K562 (cell line): ENCODE data around the gene TSSK2. TPM values are rescaled to one million over a fixed set of nuclear protein-coding genes. Genes with fewer than 3 reads are reported as not detected.

Experiments used
- ATAC-seq: fragments of 200-7000 bp; cut with Tn5 transposase; 3 replicates; pipeline ENCODE4 v1.9.1; 2020; ENCODE audit warnings: moderate library complexity
- BruUV-seq: library from RNA; stranded (reverse); fragments of 400-500 nt; replicated peaks from 2 replicates; lab custom pipeline; 2021; lab: Mats Ljungman, UMichigan
- CTCF ChIA-PET: fragments of 300-600 bp; formaldehyde crosslinking; extraction: SDS; loops from one replicate; lab custom pipeline; 2021; ENCODE audit warnings: low intra/inter-chr PET ratio; lab: Yijun Ruan, JAX
- POLR2A ChIA-PET: fragments of 300-600, 350-650 bp; sonication (Branson Sonifier 250); formaldehyde crosslinking; extraction: SDS; loops from one replicate; lab custom pipeline; 2021; ENCODE audit warnings: antibody characterized with exemption, inconsistent platforms; lab: Yijun Ruan, JAX
- DNase-seq, 4 experiments: peaks; one replicate each; pipeline versions ENCODE4 v3.0.0 to v3.0.0-alpha.2; 2011 to 2018; ENCODE audit warnings: low spot score in 3 of 4, mixed read lengths in 3 of 4; ENCODE audit errors: extremely low read depth in 1 of 4
- FAIRE-seq: peaks from 2 replicates; lab custom pipeline; 2011; peaks lifted over from hg19 to GRCh38; lab: Jason Lieb, UNC
- H2AFZ ChIP-seq: 2 replicates; pipeline ENCODE4 v1.6.0; 2011; ENCODE audit warnings: low read depth, low read length, control low read depth, inconsistent platforms
- H3K27ac ChIP-seq: fragments of 200-600 bp; 3 replicates; pipeline ENCODE4 v1.8.0; 2011; ENCODE audit warnings: low read depth, mild to moderate bottlenecking, control low read depth, inconsistent platforms, low read length, moderate library complexity, mixed read lengths; ENCODE audit errors: extremely low read depth
- H3K27me3 ChIP-seq, 2 experiments: fragments of 300-600 bp in 1 of 2; 2 replicates in 1 of 2; 3 replicates in 1 of 2; pipeline versions ENCODE4 v1.6.0 to v1.8.0; 2011; ENCODE audit warnings: inconsistent platforms in 2 of 2, low read length in 2 of 2, mild to moderate bottlenecking in 1 of 2, mixed read lengths in 1 of 2, moderate library complexity in 1 of 2; ENCODE audit not compliant: control insufficient read depth in 2 of 2, insufficient read depth in 2 of 2
- H3K36me3 ChIP-seq: fragments of 300-600 bp; 3 replicates; pipeline ENCODE4 v1.8.0; 2011; ENCODE audit warnings: mild to moderate bottlenecking, low read length, inconsistent platforms; ENCODE audit not compliant: control insufficient read depth, insufficient read depth
- H3K4me1 ChIP-seq, 2 experiments: fragments of 200-600 bp in 1 of 2; replicated peaks in 1 of 2; 2 replicates in 1 of 2; 3 replicates in 1 of 2; pipeline versions ENCODE4 v1.5.1 to v1.8.0; 2011; ENCODE audit warnings: inconsistent platforms in 2 of 2, low read length in 2 of 2, mild to moderate bottlenecking in 1 of 2, mixed read lengths in 1 of 2, moderate library complexity in 1 of 2; ENCODE audit not compliant: control insufficient read depth in 2 of 2, insufficient read depth in 2 of 2
- H3K4me2 ChIP-seq: 2 replicates; pipeline ENCODE4 v1.6.1; 2011; ENCODE audit warnings: low read length, control low read depth, inconsistent platforms, mixed read lengths; ENCODE audit not compliant: insufficient read depth
- H3K4me3 ChIP-seq: fragments of 200-600 bp; sonication (generic), shearing (Covaris generic); 2 replicates; pipeline ENCODE4 v1.5.1; 2016; ENCODE audit warnings: control low read depth, inconsistent platforms
- H3K79me2 ChIP-seq: fragments of 200-600 bp; 3 replicates; pipeline ENCODE4 v1.8.0; 2011; ENCODE audit warnings: low read length, inconsistent platforms; ENCODE audit not compliant: control insufficient read depth, insufficient read depth
- H3K9ac ChIP-seq, 2 experiments: 2 replicates each; pipeline versions ENCODE4 v1.6.0 to v1.6.1; 2011; ENCODE audit warnings: low read depth in 2 of 2, low read length in 2 of 2, control low read depth in 1 of 2, inconsistent platforms in 1 of 2, mild to moderate bottlenecking in 1 of 2, mixed read lengths in 1 of 2; ENCODE audit not compliant: insufficient read depth in 1 of 2
- H3K9me1 ChIP-seq: one replicate; pipeline ENCODE4 v1.6.0; 2011; ENCODE audit warnings: inconsistent platforms, mild to moderate bottlenecking, low read length, moderate library complexity; ENCODE audit not compliant: control insufficient read depth, insufficient read depth
- H3K9me3 ChIP-seq: replicated peaks from 2 replicates; pipeline ENCODE4 v1.5.1; 2011; ENCODE audit warnings: low read depth, low read length, inconsistent platforms; ENCODE audit not compliant: control insufficient read depth, insufficient read depth
- H4K20me1 ChIP-seq: replicated peaks from 2 replicates; pipeline ENCODE4 v1.6.1; 2011; ENCODE audit warnings: low read length, inconsistent platforms, mixed read lengths; ENCODE audit not compliant: control insufficient read depth, insufficient read depth
- KLF13 ChIP-seq: fragments of 450-650 bp; IDR thresholded peaks from 2 replicates; pipeline ENCODE4 v1.6.1; 2016; ENCODE audit warnings: missing genetic modification characterization, low read depth, mild to moderate bottlenecking, missing compliant biosample characterization, moderate library complexity, borderline replicate concordance
- NUFIP1 ChIP-seq: fragments of 450-650 bp; IDR thresholded peaks from 2 replicates; pipeline ENCODE4 v1.6.1; 2018; ENCODE audit not compliant: partially characterized antibody
- POLR2AphosphoS2 ChIP-seq: IDR thresholded peaks from 2 replicates; pipeline ENCODE4 v1.6.1; 2012; ENCODE audit warnings: low read length, improper control_type of control experiment
- WGBS: fragments of 100-300 bp; shearing (Covaris generic); methylation state at CpG from one replicate; pipeline ENCODE4 v1.1.6; 2016; ENCODE audit warnings: low coverage, mixed read lengths; ENCODE audit not compliant: insufficient coverage; ENCODE audit errors: missing lambda C conversion rate; 5-methylcytosine and 5-hydroxymethylcytosine counted together
- in situ Hi-C: fragments of 300-500 bp; cut with MboI; formaldehyde crosslinking; loops from 4 replicates; pipeline ENCODE4 v1.15.0; 2018; ENCODE audit warnings: inconsistent platforms, mixed read lengths
- intact Hi-C: fragments of 100-400 bp; cut with micrococcal nuclease; formaldehyde crosslinking; loops from 2 replicates; pipeline ENCODE4 v1.14.2; 2022
- polyA plus RNA-seq, 8 experiments: library from polyadenylated mRNA; depleted of rRNA in 4 of 8; stranded (reverse) in 5 of 8; unstranded in 3 of 8; fragments of >200 nt; fragmentation: Nextera tagmentation in 2 of 8; fragmentation: Illumina TruSeq in 1 of 8; extraction: Ambion mirVana in 2 of 8; extraction: Trizol in 1 of 8; gene quantifications; 2 replicates each; pipeline versions ENCODE4 v1.2.1 to v1.2.3, GENCODE V29; 2011 to 2014; ENCODE audit warnings: inconsistent platforms in 1 of 8, missing spikeins in 1 of 8
- total RNA-seq, 7 experiments: library from RNA; depleted of rRNA in 6 of 7; stranded (reverse); fragments of >200 nt in 6 of 7; fragmentation: Illumina TruSeq in 2 of 7; extraction: Trizol in 2 of 7; gene quantifications; 2 replicates each; pipeline versions ENCODE4 v1.2.1 to v1.2.3, GENCODE V29; 2011 to 2021; ENCODE audit warnings: low replicate concordance in 1 of 7
- TF ChIP-seq, protein P1 (sequence below), 2 experiments: fragments of 450-650 bp; IDR thresholded peaks; 2 replicates each; pipeline ENCODE4 v1.6.1; 2016; ENCODE audit warnings: mild to moderate bottlenecking in 2 of 2, borderline replicate concordance in 1 of 2, low read depth in 1 of 2, moderate library complexity in 1 of 2
- TF ChIP-seq, protein P2 (sequence below): fragments of 450-650 bp; IDR thresholded peaks from 2 replicates; pipeline ENCODE4 v1.6.1; 2014; ENCODE audit warnings: low read depth, mild to moderate bottlenecking, moderate library complexity, borderline replicate concordance

TSSK2 gene
- total and polyA plus RNA-seq, 9 of the 15 experiments (the other 6 are each of a cell fraction or from before 2014, with no cell fraction given): 0.04 TPM; not detected in 8

- in situ Hi-C loops: loop anchor here (5.0 kb wide), 1 partner anchor 451 kb away; no protein-coding TSS in a partner anchor
- no peak for FAIRE-seq
- peaks cover 55% of the 10 kb centered on the region for H3K36me3 ChIP-seq
- peak overlapping the region; percentile 90; the same call in 1 of the 2 replicates for H3K4me2 ChIP-seq
- no peaks in the 10 kb centered on the region for H3K9me3 ChIP-seq
- ATAC-seq: no peak
- H3K27ac ChIP-seq: peak overlapping the region; percentile 17; the same call in 2 of the 3 replicates
- H3K9ac ChIP-seq: peak overlapping the region in 1 of 2 experiments; percentile 96; a peak in 2 of 4 replicates
- peaks cover 42% of the 10 kb centered on the region for H4K20me1 ChIP-seq
- H3K4me3 ChIP-seq: peak overlapping the region; percentile 3; the same call in 1 of the 2 replicates
- intact Hi-C loops: loop anchor here (5.0 kb wide), 2 partner anchors 139 to 196 kb away; no protein-coding TSS in a partner anchor
- BruUV-seq: no TSS peak
- peak in 1 of 4 experiments; percentile 77 for DNase-seq
- CTCF ChIA-PET: no interaction called here
- peaks cover 48 to 97% of the 10 kb centered on the region in 2 experiments for H3K4me1 ChIP-seq
- no peak overlapping the region for H2AFZ ChIP-seq
- POLR2A ChIA-PET: interaction anchor here (0.6 to 11.1 kb wide), 8 partner anchors 19 to 247 kb away, joined by 3 to 191 read pairs (median 5); partner anchors contain the start of gene DGCR2
- peaks cover 72% of the 10 kb centered on the region for H3K79me2 ChIP-seq
- peaks cover 28% of the 10 kb centered on the region for H3K9me1 ChIP-seq
- WGBS: 65% methylated on average over 12 of the region's 12 CpGs
- H3K27me3 ChIP-seq: no peaks in the 10 kb centered on the region
- TF ChIP-seq KLF13 (tag) (no peak), NUFIP1 (no peak), POLR2AphosphoS2 (peak; percentile 18)
- TF ChIP-seq, protein P1, sequence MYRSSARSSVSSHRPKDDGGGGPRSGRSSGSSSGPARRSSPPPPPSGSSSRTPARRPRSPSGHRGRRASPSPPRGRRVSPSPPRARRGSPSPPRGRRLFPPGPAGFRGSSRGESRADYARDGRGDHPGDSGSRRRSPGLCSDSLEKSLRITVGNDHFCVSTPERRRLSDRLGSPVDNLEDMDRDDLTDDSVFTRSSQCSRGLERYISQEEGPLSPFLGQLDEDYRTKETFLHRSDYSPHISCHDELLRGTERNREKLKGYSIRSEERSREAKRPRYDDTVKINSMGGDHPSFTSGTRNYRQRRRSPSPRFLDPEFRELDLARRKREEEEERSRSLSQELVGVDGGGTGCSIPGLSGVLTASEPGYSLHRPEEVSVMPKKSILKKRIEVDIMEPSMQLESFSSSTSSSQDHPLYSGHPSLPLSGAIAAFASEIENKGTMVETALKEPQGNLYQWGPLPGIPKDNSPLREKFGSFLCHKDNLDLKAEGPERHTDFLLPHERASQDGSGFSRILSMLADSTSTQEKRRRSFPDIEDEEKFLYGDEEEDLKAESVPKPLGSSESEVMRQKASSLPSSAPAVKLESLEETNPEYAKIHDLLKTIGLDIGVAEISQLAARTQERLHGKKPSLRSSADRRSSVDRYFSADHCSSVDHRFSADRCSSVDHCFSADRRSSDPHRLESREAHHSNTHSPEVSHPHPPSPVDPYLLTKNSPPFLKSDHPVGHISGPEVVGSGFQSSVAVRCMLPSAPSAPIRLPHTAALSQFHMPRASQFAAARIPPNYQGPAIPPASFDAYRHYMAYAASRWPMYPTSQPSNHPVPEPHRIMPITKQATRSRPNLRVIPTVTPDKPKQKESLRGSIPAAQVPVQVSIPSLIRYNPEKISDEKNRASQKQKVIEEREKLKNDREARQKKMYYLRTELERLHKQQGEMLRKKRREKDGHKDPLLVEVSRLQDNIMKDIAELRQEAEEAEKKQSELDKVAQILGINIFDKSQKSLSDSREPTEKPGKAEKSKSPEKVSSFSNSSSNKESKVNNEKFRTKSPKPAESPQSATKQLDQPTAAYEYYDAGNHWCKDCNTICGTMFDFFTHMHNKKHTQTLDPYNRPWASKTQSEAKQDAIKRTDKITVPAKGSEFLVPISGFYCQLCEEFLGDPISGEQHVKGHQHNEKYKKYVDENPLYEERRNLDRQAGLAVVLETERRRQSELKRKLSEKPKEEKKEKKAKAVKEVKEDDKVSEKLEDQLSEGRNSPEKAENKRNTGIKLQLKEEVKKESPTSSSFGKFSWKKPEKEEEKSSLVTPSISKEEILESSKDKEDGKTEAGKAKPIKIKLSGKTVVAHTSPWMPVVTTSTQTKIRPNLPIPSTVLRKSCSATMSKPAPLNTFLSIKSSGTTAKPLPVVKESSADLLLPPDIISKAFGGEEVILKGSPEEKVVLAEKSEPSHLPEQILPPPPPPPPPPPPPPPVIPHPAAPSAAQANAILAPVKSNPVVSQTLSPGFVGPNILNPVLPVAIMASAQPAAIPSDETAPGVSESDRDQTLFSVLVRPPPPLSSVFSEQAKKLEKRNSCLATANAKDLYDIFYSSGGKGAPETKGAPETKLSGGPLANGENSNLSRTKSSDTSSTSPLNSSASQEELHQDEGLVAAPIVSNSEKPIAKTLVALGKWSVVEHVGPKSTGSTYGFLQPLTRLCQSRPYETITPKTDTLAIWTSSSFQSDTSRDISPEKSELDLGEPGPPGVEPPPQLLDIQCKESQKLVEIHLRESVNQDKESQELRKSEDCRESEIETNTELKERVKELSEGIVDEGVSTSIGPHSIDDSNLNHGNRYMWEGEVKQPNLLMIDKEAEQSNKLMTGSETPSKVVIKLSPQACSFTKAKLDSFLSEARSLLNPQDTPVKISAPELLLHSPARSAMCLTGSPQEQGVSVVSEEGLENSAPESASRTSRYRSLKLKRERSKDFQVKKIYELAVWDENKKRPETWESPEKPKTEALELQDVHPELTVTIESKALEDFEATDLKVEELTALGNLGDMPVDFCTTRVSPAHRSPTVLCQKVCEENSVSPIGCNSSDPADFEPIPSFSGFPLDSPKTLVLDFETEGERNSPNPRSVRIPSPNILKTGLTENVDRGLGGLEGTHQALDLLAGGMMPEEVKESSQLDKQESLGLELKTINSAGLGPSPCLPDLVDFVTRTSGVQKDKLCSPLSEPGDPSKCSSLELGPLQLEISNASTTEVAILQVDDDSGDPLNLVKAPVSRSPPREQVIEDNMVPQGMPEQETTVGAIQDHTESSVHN (IDR thresholded peaks at IDR 0.05; ENCODE audit: borderline replicate concordance in 1 of 2, low read depth in 1 of 2): no peak
- TF ChIP-seq, protein P2, sequence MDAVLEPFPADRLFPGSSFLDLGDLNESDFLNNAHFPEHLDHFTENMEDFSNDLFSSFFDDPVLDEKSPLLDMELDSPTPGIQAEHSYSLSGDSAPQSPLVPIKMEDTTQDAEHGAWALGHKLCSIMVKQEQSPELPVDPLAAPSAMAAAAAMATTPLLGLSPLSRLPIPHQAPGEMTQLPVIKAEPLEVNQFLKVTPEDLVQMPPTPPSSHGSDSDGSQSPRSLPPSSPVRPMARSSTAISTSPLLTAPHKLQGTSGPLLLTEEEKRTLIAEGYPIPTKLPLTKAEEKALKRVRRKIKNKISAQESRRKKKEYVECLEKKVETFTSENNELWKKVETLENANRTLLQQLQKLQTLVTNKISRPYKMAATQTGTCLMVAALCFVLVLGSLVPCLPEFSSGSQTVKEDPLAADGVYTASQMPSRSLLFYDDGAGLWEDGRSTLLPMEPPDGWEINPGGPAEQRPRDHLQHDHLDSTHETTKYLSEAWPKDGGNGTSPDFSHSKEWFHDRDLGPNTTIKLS: no peak
These were observed 45.1 kb downstream of the TSSK2 start for GRCh38 chr22:19176175-19176643.
